ENCODE measurements around the gene SPAG16. TPM values are rescaled to one million over a fixed set of nuclear protein-coding genes. Genes with fewer than 3 reads are reported as not detected.

Gene SPAG16
- total RNA-seq, 4 donors from 2014 or later, result 5.0 to 73.8 (median 21.6) TPM

DNA sequence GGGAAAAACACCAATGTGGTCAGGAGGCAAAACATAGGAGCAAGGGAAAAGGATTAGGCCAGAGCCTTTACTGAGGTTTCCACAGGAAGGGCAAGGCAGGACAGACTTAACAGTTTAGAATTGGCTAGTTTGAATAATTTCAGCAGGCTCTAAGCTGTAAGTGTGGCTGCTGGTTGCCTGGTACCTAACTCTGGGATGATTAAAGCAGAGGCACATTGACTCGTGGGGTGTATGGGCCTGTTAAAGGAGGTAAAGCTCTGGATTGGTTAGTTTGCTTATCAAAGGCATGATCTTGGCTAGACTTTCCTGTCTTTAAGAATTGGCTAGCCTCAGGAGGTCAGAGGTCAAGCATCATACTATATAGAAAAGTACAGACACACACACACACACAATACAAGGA, 132.6 kb downstream of the SPAG16 start:
- TF ChIP-seq, protein P1, sequence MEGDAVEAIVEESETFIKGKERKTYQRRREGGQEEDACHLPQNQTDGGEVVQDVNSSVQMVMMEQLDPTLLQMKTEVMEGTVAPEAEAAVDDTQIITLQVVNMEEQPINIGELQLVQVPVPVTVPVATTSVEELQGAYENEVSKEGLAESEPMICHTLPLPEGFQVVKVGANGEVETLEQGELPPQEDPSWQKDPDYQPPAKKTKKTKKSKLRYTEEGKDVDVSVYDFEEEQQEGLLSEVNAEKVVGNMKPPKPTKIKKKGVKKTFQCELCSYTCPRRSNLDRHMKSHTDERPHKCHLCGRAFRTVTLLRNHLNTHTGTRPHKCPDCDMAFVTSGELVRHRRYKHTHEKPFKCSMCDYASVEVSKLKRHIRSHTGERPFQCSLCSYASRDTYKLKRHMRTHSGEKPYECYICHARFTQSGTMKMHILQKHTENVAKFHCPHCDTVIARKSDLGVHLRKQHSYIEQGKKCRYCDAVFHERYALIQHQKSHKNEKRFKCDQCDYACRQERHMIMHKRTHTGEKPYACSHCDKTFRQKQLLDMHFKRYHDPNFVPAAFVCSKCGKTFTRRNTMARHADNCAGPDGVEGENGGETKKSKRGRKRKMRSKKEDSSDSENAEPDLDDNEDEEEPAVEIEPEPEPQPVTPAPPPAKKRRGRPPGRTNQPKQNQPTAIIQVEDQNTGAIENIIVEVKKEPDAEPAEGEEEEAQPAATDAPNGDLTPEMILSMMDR (IDR thresholded peaks at IDR 0.05), result no peak
- no peak for TF ChIP-seq POLR2A (IDR thresholded peaks at IDR 0.05)
- H3K27me3 ChIP-seq, result no peaks in the 10 kb centered on the region
- H3K4me3 ChIP-seq, result no peak overlapping the region
- no peaks in the 10 kb centered on the region for H3K9me3 ChIP-seq
- intact Hi-C loops (cut with DNase I; ENCODE audit: low total_unique reads), result no loop called here
- no peak overlapping the region for H3K27ac ChIP-seq
- no peaks in the 10 kb centered on the region for H3K36me3 ChIP-seq
- DNase-seq, result no peak
- H3K4me1 ChIP-seq, result no peaks in the 10 kb centered on the region

- TF ChIP-seq POLR2A (IDR thresholded peaks at IDR 0.05), result no peak
- TF ChIP-seq, protein P1 (IDR thresholded peaks at IDR 0.05), result no peak
- Histone ChIP-seq H3K27me3 (no peaks in the 10 kb centered on the region), H3K9me3 (no peaks in the 10 kb centered on the region), H3K4me1 (no peaks in the 10 kb centered on the region), H3K36me3 (no peaks in the 10 kb centered on the region), H3K27ac (no peak overlapping the region), H3K4me3 (no peak overlapping the region)
- no peak for DNase-seq
- intact Hi-C loops (cut with DNase I; ENCODE audit: low total_unique reads), result no loop called here
These were observed 135.7 kb downstream of the SPAG16 start for GRCh38 chr2:213419980-213420379.

- no peaks in the 10 kb centered on the region for H3K4me1 ChIP-seq
- no peaks in the 10 kb centered on the region for H3K27me3 ChIP-seq
- H3K36me3 ChIP-seq, result no peaks in the 10 kb centered on the region
- no peak for DNase-seq
- no peak overlapping the region for H3K27ac ChIP-seq
- intact Hi-C loops (cut with DNase I; ENCODE audit: low total_unique reads), result no loop called here
- TF ChIP-seq, protein P1 (IDR thresholded peaks at IDR 0.05), result no peak
- TF ChIP-seq POLR2A (IDR thresholded peaks at IDR 0.05), result no peak
- H3K9me3 ChIP-seq, result no peaks in the 10 kb centered on the region
- H3K4me3 ChIP-seq, result no peak overlapping the region
These were observed 136.6 kb downstream of the SPAG16 start for GRCh38 chr2:213420828-213421385.

DNA sequence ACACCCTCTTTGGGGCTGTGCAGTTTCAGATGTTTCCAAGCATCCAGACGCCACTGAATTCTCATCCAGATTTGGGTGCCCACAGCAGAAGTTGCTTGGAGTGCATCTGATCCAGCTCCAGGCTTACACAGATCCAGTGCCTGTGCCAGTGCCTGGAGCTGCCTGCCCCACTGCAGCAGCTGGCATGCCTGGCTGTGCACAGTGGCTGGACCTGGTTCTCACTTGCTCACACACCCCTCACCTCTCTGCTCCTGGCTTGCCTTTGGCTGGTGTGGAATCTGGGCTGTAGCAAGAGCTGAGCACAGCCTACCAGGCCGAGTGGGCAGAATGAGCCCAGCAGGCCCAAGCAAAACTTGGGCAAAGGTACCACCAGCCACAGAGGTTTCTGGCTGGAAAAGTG, 137.9 kb downstream of the SPAG16 start:
- TF ChIP-seq, protein P1 (IDR thresholded peaks at IDR 0.05), result no peak
- TF ChIP-seq POLR2A (IDR thresholded peaks at IDR 0.05), result no peak
- Histone ChIP-seq H3K4me1 (no peaks in the 10 kb centered on the region), H3K27ac (no peak overlapping the region), H3K9me3 (no peaks in the 10 kb centered on the region), H3K36me3 (peaks cover 0 to 3% of the 10 kb centered on the region in 2 donors), H3K27me3 (no peaks in the 10 kb centered on the region), H3K4me3 (no peak overlapping the region)
- no peak for DNase-seq
- intact Hi-C loops (cut with DNase I; ENCODE audit: low total_unique reads), result no loop called here

DNA sequence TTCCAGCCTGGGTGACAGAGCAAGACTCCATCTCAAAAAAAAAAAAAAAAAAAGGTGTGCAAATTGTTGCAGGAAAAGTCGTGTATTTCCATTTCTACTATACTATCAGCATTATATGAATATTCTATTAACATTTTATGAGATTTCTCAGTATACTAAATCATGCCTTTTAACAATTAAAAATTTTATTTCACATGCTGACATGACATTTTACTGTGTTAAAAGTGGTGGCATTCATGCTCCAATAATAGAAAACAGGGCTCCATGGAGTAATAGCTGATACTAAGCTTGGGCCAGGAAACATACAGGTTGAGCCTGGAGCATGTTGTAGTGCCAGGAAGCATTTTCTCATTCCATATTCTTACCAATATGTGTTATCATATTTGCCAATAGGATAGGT, 141.4 kb downstream of the SPAG16 start:
- no peak overlapping the region for H3K27ac ChIP-seq
- intact Hi-C loops (cut with DNase I; ENCODE audit: low total_unique reads), result no loop called here
- DNase-seq, result no peak
- no peaks in the 10 kb centered on the region for H3K4me1 ChIP-seq
- H3K27me3 ChIP-seq, result no peaks in the 10 kb centered on the region
- no peak overlapping the region for H3K4me3 ChIP-seq
- TF ChIP-seq, protein P1 (IDR thresholded peaks at IDR 0.05), result no peak
- no peak for TF ChIP-seq POLR2A (IDR thresholded peaks at IDR 0.05)
- H3K9me3 ChIP-seq, result peaks cover 0 to 7% of the 10 kb centered on the region in 2 donors
- H3K36me3 ChIP-seq, result peaks cover 0 to 3% of the 10 kb centered on the region in 2 donors
